Left ventricle myocardium inferior (tissue), 1 donor: ENCODE results near the gene MFRP. TPM values are rescaled to one million over a fixed set of nuclear protein-coding genes. Genes with fewer than 3 reads are reported as not detected.

Experiments used
- DNase-seq: peaks from one replicate; pipeline ENCODE4 v3.0.0-alpha.2; 2020
- H3K27ac ChIP-seq: fragments of 200-600 bp; replicated peaks from 2 replicates; pipeline ENCODE4 v1.8.0; 2021
- H3K27me3 ChIP-seq: fragments of 200-600 bp; 2 replicates; pipeline ENCODE4 v1.8.0; 2021; ENCODE audit warnings: low read depth
- H3K36me3 ChIP-seq: fragments of 200-600 bp; 2 replicates; pipeline ENCODE4 v1.8.0; 2021
- H3K4me1 ChIP-seq: fragments of 200-600 bp; 2 replicates; pipeline ENCODE4 v1.8.0; 2021
- H3K4me3 ChIP-seq: fragments of 200-600 bp; 2 replicates; pipeline ENCODE4 v1.8.0; 2021; ENCODE audit warnings: mild to moderate bottlenecking, moderate library complexity
- H3K9me3 ChIP-seq: fragments of 200-600 bp; replicated peaks from 2 replicates; pipeline ENCODE4 v1.8.0; 2021
- intact Hi-C: fragments of 100-400 bp; cut with micrococcal nuclease; formaldehyde crosslinking; loops from one replicate; pipeline ENCODE4 v1.11.0; 2022
- total RNA-seq: library from RNA; stranded (reverse); fragmentation: NEBNext Ultra II Directional; extraction: Animal tissue kit (Norgen Biotek cat#: 25700); gene quantifications from one replicate; pipeline ENCODE4 v1.2.1, GENCODE V29; 2021
- TF ChIP-seq, protein P1 (sequence below): fragments of 200-600 bp; IDR thresholded peaks from 2 replicates; pipeline ENCODE4 v1.8.0; 2021; ENCODE audit warnings: antibody characterized with exemption, mild to moderate bottlenecking, borderline replicate concordance
- donor health status: DM: no; HTN: yes; CAD: no; lungs with severe emphysema.

Gene MFRP
- total RNA-seq, 1 donor from 2014 or later = not detected

DNA sequence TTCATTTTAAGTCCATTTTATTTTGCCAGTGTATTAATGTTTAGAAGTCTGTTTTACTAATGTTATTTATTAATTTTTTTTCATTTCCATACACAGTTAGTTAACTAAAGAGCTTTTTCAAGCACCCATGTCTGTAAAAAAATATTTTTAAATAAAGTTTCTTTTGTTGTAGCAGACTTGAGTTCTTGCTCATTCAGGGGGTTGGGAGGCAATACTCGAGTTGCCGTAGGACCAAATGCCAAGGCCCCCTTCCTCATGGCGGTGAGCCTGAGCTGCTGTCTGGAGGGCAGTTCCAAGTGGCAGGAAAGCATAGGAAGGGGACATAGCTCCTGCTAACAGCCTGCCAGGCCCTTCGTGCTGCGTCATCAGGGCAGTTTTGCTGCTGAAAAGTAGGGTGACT is 38.5 kb downstream of the MFRP start:
- intact Hi-C loops = no loop called here
- peaks cover 58% of the 10 kb centered on the region for H3K36me3 ChIP-seq
- no peaks in the 10 kb centered on the region for H3K27me3 ChIP-seq
- H3K4me1 ChIP-seq = peaks cover 22% of the 10 kb centered on the region
- H3K27ac ChIP-seq = peak overlapping the region; percentile 53
- H3K4me3 ChIP-seq = no peak overlapping the region
- H3K9me3 ChIP-seq = no peaks in the 10 kb centered on the region
- TF ChIP-seq, protein P1, sequence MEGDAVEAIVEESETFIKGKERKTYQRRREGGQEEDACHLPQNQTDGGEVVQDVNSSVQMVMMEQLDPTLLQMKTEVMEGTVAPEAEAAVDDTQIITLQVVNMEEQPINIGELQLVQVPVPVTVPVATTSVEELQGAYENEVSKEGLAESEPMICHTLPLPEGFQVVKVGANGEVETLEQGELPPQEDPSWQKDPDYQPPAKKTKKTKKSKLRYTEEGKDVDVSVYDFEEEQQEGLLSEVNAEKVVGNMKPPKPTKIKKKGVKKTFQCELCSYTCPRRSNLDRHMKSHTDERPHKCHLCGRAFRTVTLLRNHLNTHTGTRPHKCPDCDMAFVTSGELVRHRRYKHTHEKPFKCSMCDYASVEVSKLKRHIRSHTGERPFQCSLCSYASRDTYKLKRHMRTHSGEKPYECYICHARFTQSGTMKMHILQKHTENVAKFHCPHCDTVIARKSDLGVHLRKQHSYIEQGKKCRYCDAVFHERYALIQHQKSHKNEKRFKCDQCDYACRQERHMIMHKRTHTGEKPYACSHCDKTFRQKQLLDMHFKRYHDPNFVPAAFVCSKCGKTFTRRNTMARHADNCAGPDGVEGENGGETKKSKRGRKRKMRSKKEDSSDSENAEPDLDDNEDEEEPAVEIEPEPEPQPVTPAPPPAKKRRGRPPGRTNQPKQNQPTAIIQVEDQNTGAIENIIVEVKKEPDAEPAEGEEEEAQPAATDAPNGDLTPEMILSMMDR = no peak
- DNase-seq = no peak

DNA sequence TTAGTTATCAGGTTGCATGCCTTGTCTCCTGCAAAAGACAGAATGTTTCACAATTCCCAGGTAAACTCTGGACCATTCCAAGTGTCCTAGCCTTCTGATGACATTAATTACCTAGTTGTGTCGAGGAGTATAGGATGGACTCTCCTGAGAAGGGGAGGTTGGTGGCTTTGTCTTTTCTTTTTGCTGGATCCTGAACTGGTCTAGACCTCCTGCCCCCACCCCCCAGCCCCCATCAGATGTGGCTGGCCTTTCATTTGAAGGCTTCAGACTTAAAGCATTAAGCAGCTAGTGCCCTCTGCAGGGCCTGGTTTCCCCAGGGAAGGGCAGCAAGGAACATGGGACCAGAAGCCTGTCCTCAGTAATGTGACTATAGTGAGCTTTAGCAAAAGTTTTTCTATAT is 39.3 kb downstream of the MFRP start:
- TF ChIP-seq, protein P1 = peak; percentile 27
- H3K4me3 ChIP-seq = no peak overlapping the region
- H3K27ac ChIP-seq = peak overlapping the region; percentile 53
- DNase-seq = no peak
- no peaks in the 10 kb centered on the region for H3K27me3 ChIP-seq
- H3K36me3 ChIP-seq = peaks cover 57% of the 10 kb centered on the region
- intact Hi-C loops = no loop called here
- no peaks in the 10 kb centered on the region for H3K9me3 ChIP-seq
- peaks cover 22% of the 10 kb centered on the region for H3K4me1 ChIP-seq

DNA sequence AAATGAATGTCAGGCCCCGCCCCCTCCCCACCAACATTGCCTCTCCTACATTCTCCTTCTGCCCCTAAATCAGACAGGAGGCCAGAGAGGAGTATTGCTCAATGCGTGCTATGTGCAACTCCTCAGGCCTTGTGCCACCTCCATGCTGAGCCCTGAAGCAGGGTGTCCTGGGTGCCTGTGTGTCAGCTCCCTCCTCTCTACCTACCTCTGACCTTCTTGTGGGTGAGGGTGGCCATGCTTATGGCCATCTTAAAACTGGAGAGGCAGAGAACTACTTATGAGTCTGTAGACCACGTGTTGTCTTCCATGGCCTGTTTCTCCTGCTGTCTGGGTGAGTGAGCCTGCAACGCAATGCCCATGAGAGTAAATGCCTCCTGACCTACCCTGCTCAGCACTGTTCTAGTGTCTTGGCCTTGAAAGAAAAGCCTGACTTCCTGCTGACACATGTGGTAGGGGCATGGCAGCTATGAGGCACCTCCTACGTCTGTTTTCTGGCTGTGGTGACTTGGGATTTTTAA is 40.1 kb downstream of the MFRP start:
- TF ChIP-seq, protein P1 = no peak
- Histone ChIP-seq H3K4me3 (no peak overlapping the region), H3K27ac (peak overlapping the region; percentile 16), H3K4me1 (peaks cover 22% of the 10 kb centered on the region), H3K27me3 (no peaks in the 10 kb centered on the region), H3K9me3 (no peaks in the 10 kb centered on the region), H3K36me3 (peaks cover 51% of the 10 kb centered on the region)
- intact Hi-C loops = no loop called here
- no peak for DNase-seq

DNA sequence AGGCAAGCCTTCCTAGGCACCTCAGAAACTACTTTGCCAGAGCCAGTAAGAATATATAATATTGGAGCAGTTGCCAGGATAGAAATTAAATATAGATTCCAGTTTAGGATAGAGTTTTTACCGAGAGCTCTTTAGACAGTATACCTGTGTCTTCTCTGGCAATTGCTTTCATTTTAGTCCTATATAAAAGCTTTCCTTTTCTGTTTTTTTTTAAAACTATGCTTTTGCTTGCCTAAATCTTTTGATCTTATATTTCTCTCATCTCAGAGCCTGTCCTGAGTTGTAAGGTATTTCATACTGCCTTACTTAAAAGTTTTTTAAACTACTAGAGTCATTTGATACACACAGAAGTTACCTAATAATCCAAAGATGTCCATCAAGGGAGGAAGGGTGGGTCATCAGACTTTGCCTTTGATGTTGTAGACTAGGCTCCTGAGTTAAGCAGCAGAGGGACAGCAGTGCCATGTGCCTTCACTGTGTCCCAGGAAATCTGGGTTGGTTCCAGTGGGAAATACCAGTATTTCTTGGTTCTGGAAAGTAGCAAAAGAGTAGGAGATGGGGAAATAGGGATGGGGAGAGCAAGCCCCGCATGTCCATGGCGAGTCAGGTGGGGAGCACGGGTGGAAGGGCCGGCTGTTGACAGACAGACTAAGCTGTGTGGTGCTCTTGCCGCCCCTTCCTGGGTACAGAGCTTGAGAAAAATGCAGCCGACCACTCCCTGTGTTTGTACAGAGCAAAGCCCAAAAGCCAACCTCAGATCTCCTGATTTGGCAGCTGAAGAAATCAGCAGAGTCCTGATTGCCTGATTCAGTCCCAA is 40.7 kb downstream of the MFRP start:
- Histone ChIP-seq H3K4me3 (no peak overlapping the region), H3K27ac (peak overlapping the region; percentile 16), H3K27me3 (no peaks in the 10 kb centered on the region), H3K4me1 (peaks cover 19% of the 10 kb centered on the region), H3K9me3 (no peaks in the 10 kb centered on the region), H3K36me3 (peaks cover 51% of the 10 kb centered on the region)
- intact Hi-C loops = no loop called here
- TF ChIP-seq, protein P1 = no peak
- no peak for DNase-seq

DNA sequence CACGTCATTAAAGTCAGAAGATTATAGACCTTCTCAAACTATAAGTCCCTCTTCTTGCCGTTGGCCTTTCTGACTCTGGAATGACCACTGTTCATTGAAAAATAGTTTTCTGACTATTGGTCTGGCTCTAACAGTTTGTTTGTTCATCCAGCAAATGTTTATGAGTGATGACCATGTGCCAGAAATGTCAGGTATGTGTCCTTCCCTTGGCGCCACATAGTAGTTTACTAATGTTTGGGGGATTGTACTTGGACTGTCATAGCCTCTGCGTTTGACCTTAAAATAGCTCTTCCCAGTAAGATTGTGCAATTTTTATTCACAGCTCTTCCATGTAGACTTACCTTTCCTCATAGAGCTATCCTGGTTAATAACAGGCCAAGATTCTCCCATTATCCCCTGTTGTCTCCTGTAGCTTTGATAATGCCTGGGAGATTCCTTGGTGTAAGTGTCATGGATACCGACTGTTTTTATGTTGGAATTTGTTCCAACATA is 43.2 kb downstream of the MFRP start:
- intact Hi-C loops = no loop called here

More for the DNA sequence above, 43.2 kb downstream of the MFRP start:
- Histone ChIP-seq H3K4me3 (no peak overlapping the region), H3K27ac (no peak overlapping the region), H3K36me3 (peaks cover 53% of the 10 kb centered on the region), H3K9me3 (no peaks in the 10 kb centered on the region), H3K4me1 (peaks cover 44% of the 10 kb centered on the region), H3K27me3 (no peaks in the 10 kb centered on the region)
- DNase-seq = no peak
- TF ChIP-seq, protein P1 = no peak
